Cardiac fibroblast (primary cell): ENCODE measurements around the gene SMOC2.

ENCODE experiments used
- DNase-seq, 2 donors: peaks; one replicate each; pipeline versions ENCODE4 v3.0.0 to v3.0.0-alpha.2; 2010; ENCODE audit warnings: low read depth in 2 of 2
- H3K4me3 ChIP-seq, 2 donors: replicated peaks in 1 of 2; 1 replicate in 1 of 2; 2 replicates in 1 of 2; pipeline ENCODE4 v1.5.1; 2011; ENCODE audit warnings: low read depth in 2 of 2, low read length in 2 of 2, mild to moderate bottlenecking in 2 of 2, moderate library complexity in 1 of 2
- CTCF ChIP-seq: IDR thresholded peaks from one replicate; pipeline ENCODE4 v1.5.1; 2011; ENCODE audit warnings: low read depth, mild to moderate bottlenecking, low read length, inconsistent platforms

SMOC2 gene

GRCh38 chr6:168440520-168441433 is at the start of gene SMOC2:
Gene SMOC2 (plus strand): TSS chr6:168441184. CDS start chr6:168441371, 187 bp downstream.
- no peak for DNase-seq
- no peak for TF ChIP-seq CTCF
- peak within 1 kb of the TSS in 1 of 2 donors; percentile 26 for H3K4me3 ChIP-seq

GRCh38 chr6:168393126-168393870 is 47.7 kb upstream of the SMOC2 start:
- no peak overlapping the region for H3K4me3 ChIP-seq
- no peak for TF ChIP-seq CTCF
- no peak for DNase-seq

DNA sequence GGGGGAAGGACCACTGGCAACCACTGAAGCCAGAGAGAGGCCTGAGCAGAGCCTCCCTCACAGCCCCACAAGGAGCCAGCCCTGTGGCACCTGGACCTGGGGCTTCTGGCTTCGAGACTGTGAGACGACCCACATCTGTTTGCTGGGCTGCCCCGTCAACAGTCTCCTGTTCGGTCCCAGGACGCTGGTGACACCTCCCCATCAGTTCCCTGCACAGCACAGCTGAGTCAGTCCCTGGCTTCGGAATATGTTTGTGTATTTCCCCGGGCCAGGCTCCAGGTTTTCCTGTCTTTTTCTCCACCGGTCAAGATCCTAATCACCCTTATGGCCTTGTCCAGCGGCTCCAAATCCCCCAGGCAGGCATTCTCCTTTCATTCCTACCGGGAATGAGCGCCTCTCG is 46.4 kb upstream of the SMOC2 start:
- H3K4me3 ChIP-seq, result no peak overlapping the region
- TF ChIP-seq CTCF, result no peak
- DNase-seq, result no peak

GRCh38 chr6:168395983-168396382 is 45.0 kb upstream of the SMOC2 start:
- no peak for DNase-seq
- no peak overlapping the region for H3K4me3 ChIP-seq
- TF ChIP-seq CTCF, result no peak

DNA sequence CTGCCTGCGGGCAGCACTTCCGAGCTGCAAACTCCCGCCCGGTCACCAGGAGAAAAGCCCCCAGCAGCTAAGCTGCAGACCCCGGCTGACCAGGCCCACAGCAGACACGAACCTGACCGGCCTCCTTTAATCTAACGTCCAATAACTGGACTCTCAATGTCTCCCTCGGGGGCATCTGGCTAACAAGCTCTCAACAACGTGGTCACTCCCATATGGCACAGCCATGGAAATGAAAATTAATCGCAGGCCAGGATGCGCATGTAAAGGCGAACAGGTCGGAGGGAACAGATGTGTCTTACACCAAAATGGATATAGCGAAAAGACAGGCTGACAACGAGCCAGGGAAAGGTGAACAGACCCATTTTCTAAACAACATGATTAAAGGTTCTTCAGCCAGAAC is 44.4 kb upstream of the SMOC2 start:
- no peak for TF ChIP-seq CTCF
- H3K4me3 ChIP-seq, result no peak overlapping the region
- no peak for DNase-seq

DNA sequence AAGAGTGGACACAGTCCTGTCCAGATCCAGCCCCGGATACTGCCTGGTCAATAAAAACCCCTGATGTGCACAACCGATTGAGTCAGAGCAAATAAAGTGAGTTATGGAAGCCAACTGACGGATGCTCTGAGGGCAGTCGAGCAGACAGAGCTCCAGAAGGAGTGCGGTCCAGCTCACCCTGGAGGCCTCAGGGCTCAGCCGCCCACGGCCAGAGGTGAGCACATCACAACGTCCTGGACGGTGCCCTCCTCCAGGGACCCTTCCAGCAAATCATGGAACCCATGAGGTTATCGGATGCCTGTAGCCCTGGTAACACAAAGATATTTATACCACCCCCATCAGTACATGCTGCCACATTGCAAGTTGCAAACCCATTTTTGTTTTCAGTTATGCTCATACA is 44.0 kb upstream of the SMOC2 start:
- H3K4me3 ChIP-seq, result no peak overlapping the region
- TF ChIP-seq CTCF, result no peak

More for the DNA sequence above, 44.0 kb upstream of the SMOC2 start:
- DNase-seq, result no peak
